HCT116 (cell line): ENCODE measurements around the gene IPCEF1. TPM values are rescaled to one million over a fixed set of nuclear protein-coding genes. Genes with fewer than 3 reads are reported as not detected.

Experiments used
- ATAC-seq: fragments of 200-7000 bp; cut with Tn5 transposase; 2 replicates; pipeline ENCODE4 v1.9.1; 2020; ENCODE audit warnings: mild to moderate bottlenecking, moderate library complexity
- BruUV-seq: library from RNA; stranded (reverse); fragments of 400-500 nt; replicated peaks from 2 replicates; lab custom pipeline; 2021; lab: Mats Ljungman, UMichigan
- CTCF ChIA-PET: fragments of 300-600 bp; sonication (Branson Sonifier 250); formaldehyde crosslinking; loops from one replicate; lab custom pipeline; 2021; ENCODE audit warnings: antibody characterized with exemption; lab: Charles Lee
- POLR2A ChIA-PET: fragments of 300-600, 350-600 bp; sonication (Branson Sonifier 250); formaldehyde crosslinking; loops from one replicate; lab custom pipeline; 2021; ENCODE audit warnings: antibody characterized with exemption; lab: Charles Lee
- RAD21 ChIA-PET, 2 experiments: fragments of 300-600 bp; sonication (Branson Sonifier 250); formaldehyde crosslinking; loops; one replicate each; lab custom pipeline; 2023; ENCODE audit warnings: low total read pairs in 2 of 2; ENCODE audit not compliant: uncharacterized antibody in 2 of 2, unreplicated experiment in 2 of 2, low non-redundant PET in 1 of 2; lab: Charles Lee
- DNase-seq: peaks from one replicate; pipeline ENCODE4 v3.0.0-alpha.2; 2010; ENCODE audit warnings: low read depth, low spot score
- H2AFZ ChIP-seq: fragments of 200-600 bp; shearing (Covaris generic), sonication (generic); 2 replicates; pipeline ENCODE4 v1.6.1; 2017; ENCODE audit warnings: low read depth, mixed run types, mixed read lengths, antibody characterized with exemption, low read length; ENCODE audit not compliant: poor library complexity, severe bottlenecking
- H3K27ac ChIP-seq: 2 replicates; pipeline ENCODE4 v1.5.1; 2012; ENCODE audit warnings: low read depth, low read length
- H3K27me3 ChIP-seq: fragments of 200-600 bp; sonication (generic); 2 replicates; pipeline ENCODE4 v1.6.1; 2016; ENCODE audit warnings: mixed run types, low read length, mixed read lengths; ENCODE audit not compliant: insufficient read depth
- H3K36me3 ChIP-seq, 2 experiments: fragments of 200-500 bp in 1 of 2; fragments of 200-600 bp in 1 of 2; sonication (Bioruptor generic) in 1 of 2; sonication (generic) in 1 of 2; 2 replicates each; pipeline versions ENCODE4 v1.5.1 to v1.6.1; 2014 to 2016; ENCODE audit warnings: low read length in 2 of 2, inconsistent platforms in 1 of 2, mixed read lengths in 1 of 2, mixed run types in 1 of 2; ENCODE audit not compliant: insufficient read depth in 2 of 2, control insufficient read depth in 1 of 2
- H3K4me1 ChIP-seq, 2 experiments: fragments of 200-600 bp in 1 of 2; sonication (generic) in 1 of 2; 2 replicates each; pipeline versions ENCODE4 v1.5.1 to v1.6.1; 2012 to 2017; ENCODE audit warnings: low read length in 2 of 2, inconsistent platforms in 1 of 2, mild to moderate bottlenecking in 1 of 2, mixed read lengths in 1 of 2, mixed run types in 1 of 2, moderate library complexity in 1 of 2; ENCODE audit not compliant: insufficient read depth in 2 of 2, control insufficient read depth in 1 of 2
- H3K4me2 ChIP-seq: fragments of 200-600 bp; sonication (generic); 2 replicates; pipeline ENCODE4 v1.6.1; 2017; ENCODE audit warnings: mixed run types, low read length, mixed read lengths
- H3K4me3 ChIP-seq, 2 experiments: fragments of 200-600 bp in 1 of 2; sonication (generic) in 1 of 2; replicated peaks in 1 of 2; 2 replicates each; pipeline ENCODE4 v1.5.1; 2011 to 2016; ENCODE audit warnings: low read length in 2 of 2, control low read depth in 1 of 2, low read depth in 1 of 2, mild to moderate bottlenecking in 1 of 2, mixed read lengths in 1 of 2, mixed run types in 1 of 2
- H3K79me2 ChIP-seq: fragments of 200-600 bp; sonication (generic); 2 replicates; pipeline ENCODE4 v1.6.1; 2017; ENCODE audit warnings: mild to moderate bottlenecking, mixed run types, low read length, moderate library complexity, mixed read lengths; ENCODE audit not compliant: insufficient read depth
- H3K9ac ChIP-seq: fragments of 200-600 bp; sonication (generic); 2 replicates; pipeline ENCODE4 v1.6.1; 2016; ENCODE audit warnings: low read length, mixed read lengths
- H3K9me2 ChIP-seq: fragments of 200-600 bp; sonication (generic), shearing (Covaris generic); 2 replicates; pipeline ENCODE4 v1.6.1; 2017; ENCODE audit warnings: mixed run types, mild to moderate bottlenecking, moderate library complexity; ENCODE audit not compliant: insufficient read depth
- H3K9me3 ChIP-seq, 2 experiments: fragments of 200-500 bp in 1 of 2; fragments of 200-600 bp in 1 of 2; sonication (Bioruptor generic) in 1 of 2; sonication (generic) in 1 of 2; 2 replicates each; pipeline ENCODE4 v1.6.1; 2014 to 2017; ENCODE audit warnings: low read length in 2 of 2, mixed read lengths in 2 of 2, inconsistent platforms in 1 of 2, low read depth in 1 of 2, mild to moderate bottlenecking in 1 of 2, mixed run types in 1 of 2, moderate library complexity in 1 of 2; ENCODE audit not compliant: control insufficient read depth in 1 of 2, insufficient read depth in 1 of 2
- H4K20me1 ChIP-seq: fragments of 200-600 bp; sonication (generic), shearing (Covaris generic); 2 replicates; pipeline ENCODE4 v1.6.1; 2017; ENCODE audit warnings: mixed run types, mild to moderate bottlenecking, moderate library complexity; ENCODE audit not compliant: insufficient read depth
- CBX3 ChIP-seq: IDR thresholded peaks from 2 replicates; pipeline ENCODE4 v1.6.1; 2012; ENCODE audit warnings: low read depth
- CEBPB ChIP-seq: IDR thresholded peaks from 2 replicates; pipeline ENCODE4 v1.6.1; 2012; ENCODE audit warnings: low read depth
- ELF1 ChIP-seq: IDR thresholded peaks from 2 replicates; pipeline ENCODE4 v1.6.1; 2012; ENCODE audit warnings: low read depth, borderline replicate concordance
- EZH2 ChIP-seq: fragments of 200-600 bp; sonication (generic); IDR thresholded peaks from 2 replicates; pipeline ENCODE4 v1.6.1; 2017; ENCODE audit warnings: antibody characterized with exemption, mixed run types
- EZH2phosphoT487 ChIP-seq: fragments of 200-600 bp; IDR thresholded peaks from 2 replicates; pipeline ENCODE4 v1.6.1; 2018; ENCODE audit warnings: antibody characterized with exemption, borderline replicate concordance
- RAD21 ChIP-seq: IDR thresholded peaks from 2 replicates; pipeline ENCODE4 v1.6.1; 2012; ENCODE audit warnings: low read depth, mild to moderate bottlenecking
- SRF ChIP-seq: IDR thresholded peaks from 2 replicates; pipeline ENCODE4 v1.6.1; 2012; ENCODE audit warnings: low read depth
- TCF7L2 ChIP-seq: IDR thresholded peaks from 2 replicates; pipeline ENCODE4 v1.7.0; 2011; ENCODE audit warnings: borderline replicate concordance, inconsistent platforms; ENCODE audit not compliant: insufficient read depth, insufficient read length; ENCODE audit errors: extremely low read depth
- ZFX ChIP-seq: fragments of 450-650 bp; IDR thresholded peaks from 2 replicates; pipeline ENCODE4 v1.6.1; 2017
- intact Hi-C: fragments of 100-400 bp; cut with micrococcal nuclease; formaldehyde crosslinking; loops from 2 replicates; pipeline ENCODE4 v1.10.0; 2022
- total RNA-seq: library from RNA; stranded (reverse); gene quantifications from one replicate; pipeline ENCODE4 v1.2.1, GENCODE V29; 2021; ENCODE audit not compliant: unreplicated experiment
- TF ChIP-seq, protein P1 (sequence below): IDR thresholded peaks from 2 replicates; pipeline ENCODE4 v1.6.1; 2011; ENCODE audit warnings: mild to moderate bottlenecking, low read length, moderate library complexity; ENCODE audit not compliant: insufficient replicate concordance; ENCODE audit errors: extremely low read depth
- TF ChIP-seq, protein P2 (sequence below): IDR thresholded peaks from 2 replicates; pipeline ENCODE4 v1.6.1; 2012
- TF ChIP-seq, protein P3 (sequence below): IDR thresholded peaks from 2 replicates; pipeline ENCODE4 v1.6.1; 2012

The IPCEF1 gene
- total RNA-seq, 1 experiment from 2014 or later = 0.32 TPM

DNA sequence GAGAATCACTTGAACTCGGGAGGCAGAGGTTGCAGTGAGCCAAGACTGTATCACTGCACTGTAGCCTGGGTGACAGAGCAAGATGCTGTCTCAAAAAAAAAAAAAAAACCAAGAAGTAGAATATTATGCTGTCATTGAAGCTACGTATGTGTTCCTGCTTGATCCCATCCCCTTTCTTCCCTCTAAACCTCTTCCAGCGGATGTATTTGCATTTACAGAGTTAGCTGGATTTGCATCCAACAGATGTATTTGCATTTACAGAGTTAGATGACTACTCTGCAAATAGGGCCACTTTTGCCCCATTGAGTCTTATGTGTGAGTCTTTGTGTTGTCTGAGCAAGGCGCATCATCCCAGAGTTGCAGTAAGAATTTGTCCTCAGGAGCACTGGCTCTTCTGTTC is 24.9 kb upstream of the IPCEF1 start:
- no peak overlapping the region for H3K9ac ChIP-seq
- ChIA-PET RAD21 (no interaction called here), CTCF (no interaction called here), POLR2A (no interaction called here)
- no peak overlapping the region for H2AFZ ChIP-seq
- H3K36me3 ChIP-seq = no peaks in the 10 kb centered on the region
- no peaks in the 10 kb centered on the region for H3K9me2 ChIP-seq
- H3K9me3 ChIP-seq = no peaks in the 10 kb centered on the region
- BruUV-seq = no TSS peak
- H3K4me1 ChIP-seq = no peaks in the 10 kb centered on the region
- intact Hi-C loops = no loop called here
- H3K4me3 ChIP-seq = no peak overlapping the region
- H3K27ac ChIP-seq = no peak overlapping the region
- H3K4me2 ChIP-seq = no peak overlapping the region
- H4K20me1 ChIP-seq = no peaks in the 10 kb centered on the region
- TF ChIP-seq, protein P1, sequence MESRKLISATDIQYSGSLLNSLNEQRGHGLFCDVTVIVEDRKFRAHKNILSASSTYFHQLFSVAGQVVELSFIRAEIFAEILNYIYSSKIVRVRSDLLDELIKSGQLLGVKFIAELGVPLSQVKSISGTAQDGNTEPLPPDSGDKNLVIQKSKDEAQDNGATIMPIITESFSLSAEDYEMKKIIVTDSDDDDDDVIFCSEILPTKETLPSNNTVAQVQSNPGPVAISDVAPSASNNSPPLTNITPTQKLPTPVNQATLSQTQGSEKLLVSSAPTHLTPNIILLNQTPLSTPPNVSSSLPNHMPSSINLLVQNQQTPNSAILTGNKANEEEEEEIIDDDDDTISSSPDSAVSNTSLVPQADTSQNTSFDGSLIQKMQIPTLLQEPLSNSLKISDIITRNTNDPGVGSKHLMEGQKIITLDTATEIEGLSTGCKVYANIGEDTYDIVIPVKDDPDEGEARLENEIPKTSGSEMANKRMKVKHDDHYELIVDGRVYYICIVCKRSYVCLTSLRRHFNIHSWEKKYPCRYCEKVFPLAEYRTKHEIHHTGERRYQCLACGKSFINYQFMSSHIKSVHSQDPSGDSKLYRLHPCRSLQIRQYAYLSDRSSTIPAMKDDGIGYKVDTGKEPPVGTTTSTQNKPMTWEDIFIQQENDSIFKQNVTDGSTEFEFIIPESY = no peak
- TF ChIP-seq EZH2phosphoT487 = no peak
- TF ChIP-seq SRF = no peak
- TF ChIP-seq EZH2 = no peak
- no peak for TF ChIP-seq ZFX
- TF ChIP-seq, protein P2, sequence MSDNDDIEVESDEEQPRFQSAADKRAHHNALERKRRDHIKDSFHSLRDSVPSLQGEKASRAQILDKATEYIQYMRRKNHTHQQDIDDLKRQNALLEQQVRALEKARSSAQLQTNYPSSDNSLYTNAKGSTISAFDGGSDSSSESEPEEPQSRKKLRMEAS = no peak
- TF ChIP-seq TCF7L2 = no peak
- no peak for TF ChIP-seq RAD21
- TF ChIP-seq, protein P3, sequence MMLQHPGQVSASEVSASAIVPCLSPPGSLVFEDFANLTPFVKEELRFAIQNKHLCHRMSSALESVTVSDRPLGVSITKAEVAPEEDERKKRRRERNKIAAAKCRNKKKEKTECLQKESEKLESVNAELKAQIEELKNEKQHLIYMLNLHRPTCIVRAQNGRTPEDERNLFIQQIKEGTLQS = no peak
- TF ChIP-seq ELF1 = no peak
- no peak for TF ChIP-seq CBX3
- TF ChIP-seq CEBPB = no peak
- DNase-seq = no peak
- no peaks in the 10 kb centered on the region for H3K79me2 ChIP-seq
- ATAC-seq = no peak
- no peaks in the 10 kb centered on the region for H3K27me3 ChIP-seq
